Esophagus squamous epithelium (tissue), 5 donors: Measurements from ENCODE around the gene CTCFL. TPM values are rescaled to one million over a fixed set of nuclear protein-coding genes. Genes with fewer than 3 reads are reported as not detected.

Experiments
- DNase-seq: peaks from one replicate; lab custom pipeline; 2025; lab: John Stamatoyannopoulos, UW
- H3K27ac ChIP-seq, 4 donors: fragments of 200-600 bp; sonication (generic); one replicate each; pipeline ENCODE4 v1.5.1; 2016 to 2019; ENCODE audit warnings: mild to moderate bottlenecking in 1 of 4
- H3K27me3 ChIP-seq, 4 donors: fragments of 200-600 bp; sonication (generic); 1 replicate in 3 of 4; 2 replicates in 1 of 4; pipeline versions ENCODE4 v1.5.1 to v1.6.0; 2017 to 2021; ENCODE audit warnings: antibody characterized with exemption in 1 of 4
- H3K36me3 ChIP-seq, 3 donors: fragments of 200-600 bp; sonication (generic); one replicate each; pipeline ENCODE4 v1.5.1; 2016 to 2019
- H3K4me1 ChIP-seq, 3 donors: fragments of 200-600 bp; sonication (generic); one replicate each; pipeline ENCODE4 v1.5.1; 2017 to 2019
- H3K4me3 ChIP-seq, 4 donors: fragments of 200-600 bp; sonication (generic); 1 replicate in 3 of 4; 2 replicates in 1 of 4; pipeline ENCODE4 v1.5.1; 2016 to 2019; ENCODE audit warnings: mild to moderate bottlenecking in 2 of 4, moderate library complexity in 1 of 4
- H3K9me3 ChIP-seq, 3 donors: fragments of 200-600 bp; sonication (generic); one replicate each; pipeline ENCODE4 v1.5.1; 2016 to 2019
- CTCF ChIP-seq, 6 experiments: fragments of 450-650 bp in 4 of 6; fragments of 200-600 bp in 2 of 6; sonication (generic) in 2 of 6; IDR thresholded peaks; one replicate each; pipeline ENCODE4 v1.5.1; 2016 to 2019; ENCODE audit warnings: antibody characterized with exemption in 6 of 6, mild to moderate bottlenecking in 4 of 6, moderate library complexity in 4 of 6
- POLR2A ChIP-seq, 4 donors: fragments of 450-650 bp; IDR thresholded peaks; one replicate each; pipeline ENCODE4 v1.6.1; 2017; ENCODE audit warnings: antibody characterized with exemption in 4 of 4, mild to moderate bottlenecking in 4 of 4, moderate library complexity in 3 of 4
- WGBS, 2 donors: methylation state at CpG; one replicate each; pipeline ENCODE4 v1.1.5; 2018; 5-methylcytosine and 5-hydroxymethylcytosine counted together
- intact Hi-C: fragments of 100-400 bp; cut with DNase I; formaldehyde crosslinking; loops from one replicate; pipeline ENCODE4 v1.15.0; 2022
- total RNA-seq, 4 donors: library from RNA; depleted of rRNA; stranded (reverse); fragments of >200 nt; gene quantifications; one replicate each; pipeline ENCODE4 v1.1.0, GENCODE V29; 2016
- donor health status: DM: yes; HTN: yes; CAD: no.

Gene CTCFL
- total RNA-seq, 4 donors from 2014 or later, result 0.19 TPM; not detected in 3

GRCh38 chr20:57504411-57504810 lies 20.5 kb downstream of the CTCFL start:
- 69 to 83% methylated on average over 6 of the region's 6 CpGs for WGBS, 2 donors
- no peak for DNase-seq
- peaks cover 0 to 3% (median 0%) of the 10 kb centered on the region in 4 donors for H3K27me3 ChIP-seq
- TF ChIP-seq POLR2A (IDR thresholded peaks at IDR 0.05), result no peak
- no peak for TF ChIP-seq CTCF (IDR thresholded peaks at IDR 0.05)
- no peak overlapping the region for H3K4me3 ChIP-seq
- no peak overlapping the region for H3K27ac ChIP-seq
- H3K36me3 ChIP-seq, result no peaks in the 10 kb centered on the region
- H3K9me3 ChIP-seq, result no peaks in the 10 kb centered on the region
- H3K4me1 ChIP-seq, result peaks cover 0 to 8% (median 0%) of the 10 kb centered on the region in 3 donors
- intact Hi-C loops, result no loop called here

GRCh38 chr20:57503035-57503658 lies 21.8 kb downstream of the CTCFL start:
- no peaks in the 10 kb centered on the region for H3K36me3 ChIP-seq
- peaks cover 0 to 7% (median 0%) of the 10 kb centered on the region in 4 donors for H3K27me3 ChIP-seq
- H3K4me1 ChIP-seq, result peaks cover 0 to 8% (median 0%) of the 10 kb centered on the region in 3 donors
- no peak for TF ChIP-seq POLR2A (IDR thresholded peaks at IDR 0.05)
- TF ChIP-seq CTCF (IDR thresholded peaks at IDR 0.05), result no peak
- intact Hi-C loops, result no loop called here
- H3K4me3 ChIP-seq, result no peak overlapping the region
- DNase-seq, result no peak
- no peak overlapping the region for H3K27ac ChIP-seq
- 64 to 66% methylated on average over 11 to 17 of the region's 20 CpGs for WGBS, 2 donors
- no peaks in the 10 kb centered on the region for H3K9me3 ChIP-seq

- Histone ChIP-seq H3K4me3 (no peak overlapping the region), H3K27me3 (peaks cover 0 to 10% (median 0%) of the 10 kb centered on the region in 4 donors), H3K27ac (no peak overlapping the region), H3K4me1 (peaks cover 0 to 5% (median 0%) of the 10 kb centered on the region in 3 donors), H3K36me3 (no peaks in the 10 kb centered on the region), H3K9me3 (no peaks in the 10 kb centered on the region)
- intact Hi-C loops, result no loop called here
- WGBS, 2 donors, result 90 to 91% methylated on average over 6 of the region's 6 CpGs
- no peak for TF ChIP-seq CTCF (IDR thresholded peaks at IDR 0.05)
- TF ChIP-seq POLR2A (IDR thresholded peaks at IDR 0.05), result no peak
- DNase-seq, result no peak
These were observed 22.6 kb downstream of the CTCFL start for GRCh38 chr20:57502336-57502700.

- no peak overlapping the region for H3K4me3 ChIP-seq
- no peak overlapping the region for H3K27ac ChIP-seq
- no peak for TF ChIP-seq POLR2A (IDR thresholded peaks at IDR 0.05)
- no peak for TF ChIP-seq CTCF (IDR thresholded peaks at IDR 0.05)
- DNase-seq, result no peak
- peaks cover 0 to 17% (median 0%) of the 10 kb centered on the region in 4 donors for H3K27me3 ChIP-seq
- H3K4me1 ChIP-seq, result no peaks in the 10 kb centered on the region
- no peaks in the 10 kb centered on the region for H3K9me3 ChIP-seq
- H3K36me3 ChIP-seq, result no peaks in the 10 kb centered on the region
- intact Hi-C loops, result no loop called here
- WGBS, 2 donors, result 82 to 86% methylated on average over 11 to 14 of the region's 17 CpGs
These were observed 23.2 kb downstream of the CTCFL start for GRCh38 chr20:57501461-57502335.

GRCh38 chr20:57500962-57501361 lies 24.0 kb downstream of the CTCFL start:
- Histone ChIP-seq H3K27me3 (peaks cover 0 to 24% (median 0%) of the 10 kb centered on the region in 4 donors), H3K4me1 (no peaks in the 10 kb centered on the region), H3K4me3 (no peak overlapping the region), H3K9me3 (no peaks in the 10 kb centered on the region), H3K27ac (no peak overlapping the region), H3K36me3 (no peaks in the 10 kb centered on the region)
- intact Hi-C loops, result no loop called here
- 89 to 95% methylated on average over 17 of the region's 17 CpGs for WGBS, 2 donors
- no peak for DNase-seq
- TF ChIP-seq POLR2A (IDR thresholded peaks at IDR 0.05), result no peak
- TF ChIP-seq CTCF (IDR thresholded peaks at IDR 0.05), result no peak
